Measurements from ENCODE around the gene TEX29.

DNA sequence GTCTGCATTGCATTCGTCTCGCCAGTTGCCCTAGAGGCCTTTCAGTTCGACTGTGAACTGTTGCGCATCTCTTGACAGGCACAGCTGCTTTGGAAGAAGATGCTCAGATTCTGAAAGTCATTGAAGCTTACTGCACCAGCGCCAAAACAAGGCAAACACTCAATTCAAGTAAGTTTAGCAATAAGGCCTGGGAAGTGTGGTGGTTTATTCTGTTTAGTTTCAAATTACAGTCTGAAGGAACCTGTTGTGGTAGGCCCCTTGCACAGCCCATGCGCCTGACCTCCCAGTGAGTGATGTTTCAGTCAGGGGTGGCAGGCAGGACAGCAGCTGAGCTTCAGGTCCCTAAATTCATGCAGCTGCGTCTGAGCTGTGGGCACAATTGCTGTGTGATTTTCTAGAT lies 32.2 kb upstream of the TEX29 start:
- TF ChIP-seq RXRA (IDR thresholded peaks at IDR 0.05; ENCODE audit: borderline replicate concordance, low read depth) (no peak), TCF12 (IDR thresholded peaks at IDR 0.05) (no peak), YY1 (IDR thresholded peaks at IDR 0.05; ENCODE audit: low read depth) (no peak), NRF1 (IDR thresholded peaks at IDR 0.05; ENCODE audit: low read depth, low read length) (no peak), CHD2 (IDR thresholded peaks at IDR 0.05; ENCODE audit: low read length, partially characterized antibody) (no peak), SIN3A (IDR thresholded peaks at IDR 0.05; ENCODE audit: borderline replicate concordance, low read depth, low read length) (no peak), EZH2phosphoT487 (IDR thresholded peaks at IDR 0.05; ENCODE audit: borderline replicate concordance, low read depth) (no peak)
- TF ChIP-seq, protein P1, sequence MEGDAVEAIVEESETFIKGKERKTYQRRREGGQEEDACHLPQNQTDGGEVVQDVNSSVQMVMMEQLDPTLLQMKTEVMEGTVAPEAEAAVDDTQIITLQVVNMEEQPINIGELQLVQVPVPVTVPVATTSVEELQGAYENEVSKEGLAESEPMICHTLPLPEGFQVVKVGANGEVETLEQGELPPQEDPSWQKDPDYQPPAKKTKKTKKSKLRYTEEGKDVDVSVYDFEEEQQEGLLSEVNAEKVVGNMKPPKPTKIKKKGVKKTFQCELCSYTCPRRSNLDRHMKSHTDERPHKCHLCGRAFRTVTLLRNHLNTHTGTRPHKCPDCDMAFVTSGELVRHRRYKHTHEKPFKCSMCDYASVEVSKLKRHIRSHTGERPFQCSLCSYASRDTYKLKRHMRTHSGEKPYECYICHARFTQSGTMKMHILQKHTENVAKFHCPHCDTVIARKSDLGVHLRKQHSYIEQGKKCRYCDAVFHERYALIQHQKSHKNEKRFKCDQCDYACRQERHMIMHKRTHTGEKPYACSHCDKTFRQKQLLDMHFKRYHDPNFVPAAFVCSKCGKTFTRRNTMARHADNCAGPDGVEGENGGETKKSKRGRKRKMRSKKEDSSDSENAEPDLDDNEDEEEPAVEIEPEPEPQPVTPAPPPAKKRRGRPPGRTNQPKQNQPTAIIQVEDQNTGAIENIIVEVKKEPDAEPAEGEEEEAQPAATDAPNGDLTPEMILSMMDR (IDR thresholded peaks at IDR 0.05) = no peak
- TF ChIP-seq, protein P2, sequence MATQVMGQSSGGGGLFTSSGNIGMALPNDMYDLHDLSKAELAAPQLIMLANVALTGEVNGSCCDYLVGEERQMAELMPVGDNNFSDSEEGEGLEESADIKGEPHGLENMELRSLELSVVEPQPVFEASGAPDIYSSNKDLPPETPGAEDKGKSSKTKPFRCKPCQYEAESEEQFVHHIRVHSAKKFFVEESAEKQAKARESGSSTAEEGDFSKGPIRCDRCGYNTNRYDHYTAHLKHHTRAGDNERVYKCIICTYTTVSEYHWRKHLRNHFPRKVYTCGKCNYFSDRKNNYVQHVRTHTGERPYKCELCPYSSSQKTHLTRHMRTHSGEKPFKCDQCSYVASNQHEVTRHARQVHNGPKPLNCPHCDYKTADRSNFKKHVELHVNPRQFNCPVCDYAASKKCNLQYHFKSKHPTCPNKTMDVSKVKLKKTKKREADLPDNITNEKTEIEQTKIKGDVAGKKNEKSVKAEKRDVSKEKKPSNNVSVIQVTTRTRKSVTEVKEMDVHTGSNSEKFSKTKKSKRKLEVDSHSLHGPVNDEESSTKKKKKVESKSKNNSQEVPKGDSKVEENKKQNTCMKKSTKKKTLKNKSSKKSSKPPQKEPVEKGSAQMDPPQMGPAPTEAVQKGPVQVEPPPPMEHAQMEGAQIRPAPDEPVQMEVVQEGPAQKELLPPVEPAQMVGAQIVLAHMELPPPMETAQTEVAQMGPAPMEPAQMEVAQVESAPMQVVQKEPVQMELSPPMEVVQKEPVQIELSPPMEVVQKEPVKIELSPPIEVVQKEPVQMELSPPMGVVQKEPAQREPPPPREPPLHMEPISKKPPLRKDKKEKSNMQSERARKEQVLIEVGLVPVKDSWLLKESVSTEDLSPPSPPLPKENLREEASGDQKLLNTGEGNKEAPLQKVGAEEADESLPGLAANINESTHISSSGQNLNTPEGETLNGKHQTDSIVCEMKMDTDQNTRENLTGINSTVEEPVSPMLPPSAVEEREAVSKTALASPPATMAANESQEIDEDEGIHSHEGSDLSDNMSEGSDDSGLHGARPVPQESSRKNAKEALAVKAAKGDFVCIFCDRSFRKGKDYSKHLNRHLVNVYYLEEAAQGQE (IDR thresholded peaks at IDR 0.05; ENCODE audit: low read depth, low read length) = no peak
- TF ChIP-seq, protein P3, sequence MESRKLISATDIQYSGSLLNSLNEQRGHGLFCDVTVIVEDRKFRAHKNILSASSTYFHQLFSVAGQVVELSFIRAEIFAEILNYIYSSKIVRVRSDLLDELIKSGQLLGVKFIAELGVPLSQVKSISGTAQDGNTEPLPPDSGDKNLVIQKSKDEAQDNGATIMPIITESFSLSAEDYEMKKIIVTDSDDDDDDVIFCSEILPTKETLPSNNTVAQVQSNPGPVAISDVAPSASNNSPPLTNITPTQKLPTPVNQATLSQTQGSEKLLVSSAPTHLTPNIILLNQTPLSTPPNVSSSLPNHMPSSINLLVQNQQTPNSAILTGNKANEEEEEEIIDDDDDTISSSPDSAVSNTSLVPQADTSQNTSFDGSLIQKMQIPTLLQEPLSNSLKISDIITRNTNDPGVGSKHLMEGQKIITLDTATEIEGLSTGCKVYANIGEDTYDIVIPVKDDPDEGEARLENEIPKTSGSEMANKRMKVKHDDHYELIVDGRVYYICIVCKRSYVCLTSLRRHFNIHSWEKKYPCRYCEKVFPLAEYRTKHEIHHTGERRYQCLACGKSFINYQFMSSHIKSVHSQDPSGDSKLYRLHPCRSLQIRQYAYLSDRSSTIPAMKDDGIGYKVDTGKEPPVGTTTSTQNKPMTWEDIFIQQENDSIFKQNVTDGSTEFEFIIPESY (IDR thresholded peaks at IDR 0.05; ENCODE audit: borderline replicate concordance, low read depth) = no peak

Measured in SK-N-SH (cell line).